ENCODE measurements around the gene FAM241A.

GRCh38 chr4:112143781-112144180 is 1.5 kb upstream of the FAM241A start:
- TF ChIP-seq CTCF (IDR thresholded peaks at IDR 0.05) (no peak), PBX3 (IDR thresholded peaks at IDR 0.05) (no peak), JUNB (IDR thresholded peaks at IDR 0.05) (no peak), CEBPB (IDR thresholded peaks at IDR 0.05) (no peak), POLR2A (IDR thresholded peaks at IDR 0.05; ENCODE audit: low read length) (no peak), USF2 (IDR thresholded peaks at IDR 0.05) (no peak), SREBF2 (IDR thresholded peaks at IDR 0.05) (no peak), HEYL (CRISPR knock-in tag; IDR thresholded peaks at IDR 0.05) (no peak), RNF2 (IDR thresholded peaks at IDR 0.05; ENCODE audit: borderline replicate concordance, low read depth) (no peak), HMGXB4 (CRISPR knock-in tag; IDR thresholded peaks at IDR 0.05; ENCODE audit: borderline replicate concordance) (no peak), MAFK (IDR thresholded peaks at IDR 0.05; ENCODE audit: partially characterized antibody) (no peak), POLR2AphosphoS2 (conservative IDR thresholded peaks at IDR 0.05; ENCODE audit: low read length) (no peak), EP300 (IDR thresholded peaks at IDR 0.05) (no peak)

Measured in A549 (cell line).